WTC11 (cell line): ENCODE data around the gene TRDMT1. TPM values are rescaled to one million over a fixed set of nuclear protein-coding genes. Genes with fewer than 3 reads are reported as not detected.

Experiments used
- ATAC-seq: fragments of 200-7000 bp; cut with Tn5 transposase; 2 replicates; pipeline ENCODE4 v1.10.0; 2021; ENCODE audit warnings: mild to moderate bottlenecking, moderate library complexity
- CTCF ChIA-PET: fragments of 300-600 bp; sonication (Branson Sonifier 250); formaldehyde crosslinking; loops from one replicate; lab custom pipeline; 2021; ENCODE audit warnings: antibody characterized with exemption; lab: Charles Lee
- POLR2A ChIA-PET: fragments of 350-600 bp; sonication (Branson Sonifier 250); formaldehyde crosslinking; loops from one replicate; lab custom pipeline; 2021; ENCODE audit warnings: antibody characterized with exemption; lab: Charles Lee
- DNase-seq: peaks from one replicate; pipeline ENCODE4 v3.0.0; 2021; ENCODE audit warnings: low spot score
- H3K27ac Mint-ChIP-seq: 2 replicates; pipeline ENCODE4 v1.8.0; 2021; ENCODE audit warnings: mixed read lengths
- H3K27me3 Mint-ChIP-seq: 2 replicates; pipeline ENCODE4 v1.8.0; 2021; ENCODE audit warnings: low read depth, mild to moderate bottlenecking, moderate library complexity, mixed read lengths
- H3K36me3 Mint-ChIP-seq: 2 replicates; pipeline ENCODE4 v1.8.0; 2021; ENCODE audit warnings: mixed read lengths
- H3K4me1 Mint-ChIP-seq: 2 replicates; pipeline ENCODE4 v1.8.0; 2022; ENCODE audit warnings: mixed read lengths
- H3K4me3 Mint-ChIP-seq: 2 replicates; pipeline ENCODE4 v1.8.0; 2021; ENCODE audit warnings: mild to moderate bottlenecking, moderate library complexity, mixed read lengths
- H3K9me3 Mint-ChIP-seq: 2 replicates; pipeline ENCODE4 v1.8.0; 2021; ENCODE audit warnings: mixed read lengths
- AR ChIP-seq: fragments of 250-450 bp; sonication (Bioruptor Pico); IDR thresholded peaks from 2 replicates; pipeline ENCODE4 v1.9.0; 2021; ENCODE audit warnings: mild to moderate bottlenecking
- CTCF ChIP-seq: fragments of 200-600 bp; IDR thresholded peaks from 2 replicates; pipeline ENCODE4 v1.8.0; 2022; ENCODE audit warnings: antibody characterized with exemption
- E2F5 ChIP-seq: sonication (generic); formaldehyde crosslinking; IDR thresholded peaks from 2 replicates; pipeline ENCODE4 v1.8.1; 2022; ENCODE audit warnings: mild to moderate bottlenecking, moderate library complexity, missing genetic modification reagents
- EMX1 ChIP-seq: fragments of 250-450 bp; sonication (Bioruptor Pico); IDR thresholded peaks from 2 replicates; pipeline ENCODE4 v1.8.0; 2021; ENCODE audit warnings: mild to moderate bottlenecking
- ESRRA ChIP-seq: sonication (generic); formaldehyde crosslinking; IDR thresholded peaks from 2 replicates; pipeline ENCODE4 v1.8.1; 2022; ENCODE audit warnings: mild to moderate bottlenecking, missing genetic modification reagents, borderline replicate concordance
- GABPB1 ChIP-seq: sonication (generic); formaldehyde crosslinking; IDR thresholded peaks from 2 replicates; pipeline ENCODE4 v1.8.1; 2023; ENCODE audit warnings: mild to moderate bottlenecking, missing genetic modification reagents
- HMGA2 ChIP-seq: fragments of 250-450 bp; sonication (Bioruptor Pico); IDR thresholded peaks from 2 replicates; pipeline ENCODE4 v1.4.0; 2021; ENCODE audit warnings: mild to moderate bottlenecking, moderate library complexity
- JUN ChIP-seq: sonication (generic); formaldehyde crosslinking; IDR thresholded peaks from 2 replicates; pipeline ENCODE4 v1.8.0; 2023; ENCODE audit warnings: mild to moderate bottlenecking, missing genetic modification reagents
- NR2C2 ChIP-seq: sonication (generic); formaldehyde crosslinking; IDR thresholded peaks from 2 replicates; pipeline ENCODE4 v1.8.0; 2022; ENCODE audit warnings: mild to moderate bottlenecking, missing genetic modification reagents
- NR3C1 ChIP-seq: sonication (generic); formaldehyde crosslinking; conservative IDR thresholded peaks from 2 replicates; pipeline ENCODE4 v1.8.1; 2023; ENCODE audit warnings: low read depth, mild to moderate bottlenecking, missing genetic modification reagents
- OVOL2 ChIP-seq: fragments of 250-450 bp; sonication (Bioruptor Pico); IDR thresholded peaks from 2 replicates; pipeline ENCODE4 v1.9.0; 2021; ENCODE audit warnings: mild to moderate bottlenecking, borderline replicate concordance
- PRRX2 ChIP-seq: fragments of 250-450 bp; sonication (Bioruptor Pico); IDR thresholded peaks from 2 replicates; pipeline ENCODE4 v1.8.0; 2021; ENCODE audit warnings: mild to moderate bottlenecking
- TCF7 ChIP-seq: sonication (generic); formaldehyde crosslinking; IDR thresholded peaks from 2 replicates; pipeline ENCODE4 v1.8.0; 2022; ENCODE audit warnings: mild to moderate bottlenecking, low read depth, missing genetic modification reagents, moderate library complexity
- ZBTB43 ChIP-seq: sonication (generic); formaldehyde crosslinking; IDR thresholded peaks from 2 replicates; pipeline ENCODE4 v1.8.1; 2023; ENCODE audit warnings: mild to moderate bottlenecking, missing genetic modification reagents
- ZNF423 ChIP-seq: fragments of 250-450 bp; sonication (Bioruptor Pico); IDR thresholded peaks from 2 replicates; pipeline ENCODE4 v2.1.2; 2022; ENCODE audit warnings: mild to moderate bottlenecking, moderate library complexity
- total RNA-seq: library from RNA; stranded (reverse); gene quantifications from 3 replicates; pipeline ENCODE4 v1.2.3, GENCODE V29; 2021
- TF ChIP-seq, protein P1 (sequence below): sonication (generic); formaldehyde crosslinking; IDR thresholded peaks from 2 replicates; pipeline ENCODE4 v1.8.0; 2022; ENCODE audit warnings: missing genetic modification reagents
- TF ChIP-seq, protein P2 (sequence below): sonication (generic); formaldehyde crosslinking; IDR thresholded peaks from 2 replicates; pipeline ENCODE4 v1.8.1; 2022; ENCODE audit warnings: low read depth, mild to moderate bottlenecking, moderate library complexity, missing genetic modification reagents, borderline replicate concordance
- TF ChIP-seq, protein P3 (sequence below): sonication (generic); formaldehyde crosslinking; IDR thresholded peaks from 2 replicates; pipeline ENCODE4 v1.8.1; 2022; ENCODE audit warnings: low read depth, missing genetic modification reagents, borderline replicate concordance

Gene TRDMT1
- total RNA-seq, 1 experiment from 2014 or later = 11.7 TPM

DNA sequence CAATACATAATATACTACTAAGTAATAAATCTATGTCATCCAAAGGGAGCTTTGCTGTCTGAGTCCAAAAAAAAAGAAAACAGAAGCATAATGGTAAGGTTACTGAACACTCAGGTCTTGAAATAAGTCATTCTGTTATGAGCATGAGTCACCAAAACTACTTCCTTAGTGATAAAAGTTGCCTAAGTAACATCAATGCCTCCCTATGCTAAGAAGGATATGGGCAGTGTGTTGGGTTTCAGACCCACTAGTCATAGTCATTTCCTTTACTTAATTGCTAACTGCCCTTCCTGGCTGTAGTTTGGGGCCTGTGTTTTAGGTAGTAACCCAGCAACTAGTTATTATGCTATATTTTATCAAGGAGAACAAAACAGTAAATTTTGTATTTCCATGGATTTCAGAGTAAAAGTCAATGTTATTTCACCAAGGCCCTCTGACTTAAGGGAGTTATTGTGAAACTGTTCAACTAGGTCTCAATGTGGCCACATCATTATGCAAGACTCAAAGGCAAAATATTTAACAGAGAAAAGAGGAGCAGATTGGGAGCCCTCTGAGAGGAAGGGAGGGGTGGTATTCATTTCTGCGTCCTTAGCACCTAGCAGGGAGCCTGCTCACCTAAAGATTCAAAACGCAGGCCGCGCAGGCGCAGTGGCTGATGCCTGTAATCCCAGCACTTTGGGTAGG lies 14.9 kb upstream of the TRDMT1 start:
- H3K9me3 Mint-ChIP-seq = no peaks in the 10 kb centered on the region
- POLR2A ChIA-PET = no interaction called here
- ATAC-seq (peak; percentile 38; the same call in 1 of the 2 replicates), DNase-seq (no peak)
- TF ChIP-seq PRRX2 (CRISPR knock-in tag) (no peak), EMX1 (CRISPR knock-in tag) (no peak), OVOL2 (CRISPR knock-in tag) (no peak), HMGA2 (CRISPR knock-in tag) (no peak), CTCF (no peak), TCF7 (CRISPR knock-in tag) (no peak), E2F5 (CRISPR knock-in tag) (no peak), ESRRA (CRISPR knock-in tag) (no peak)
- TF ChIP-seq, protein P1, sequence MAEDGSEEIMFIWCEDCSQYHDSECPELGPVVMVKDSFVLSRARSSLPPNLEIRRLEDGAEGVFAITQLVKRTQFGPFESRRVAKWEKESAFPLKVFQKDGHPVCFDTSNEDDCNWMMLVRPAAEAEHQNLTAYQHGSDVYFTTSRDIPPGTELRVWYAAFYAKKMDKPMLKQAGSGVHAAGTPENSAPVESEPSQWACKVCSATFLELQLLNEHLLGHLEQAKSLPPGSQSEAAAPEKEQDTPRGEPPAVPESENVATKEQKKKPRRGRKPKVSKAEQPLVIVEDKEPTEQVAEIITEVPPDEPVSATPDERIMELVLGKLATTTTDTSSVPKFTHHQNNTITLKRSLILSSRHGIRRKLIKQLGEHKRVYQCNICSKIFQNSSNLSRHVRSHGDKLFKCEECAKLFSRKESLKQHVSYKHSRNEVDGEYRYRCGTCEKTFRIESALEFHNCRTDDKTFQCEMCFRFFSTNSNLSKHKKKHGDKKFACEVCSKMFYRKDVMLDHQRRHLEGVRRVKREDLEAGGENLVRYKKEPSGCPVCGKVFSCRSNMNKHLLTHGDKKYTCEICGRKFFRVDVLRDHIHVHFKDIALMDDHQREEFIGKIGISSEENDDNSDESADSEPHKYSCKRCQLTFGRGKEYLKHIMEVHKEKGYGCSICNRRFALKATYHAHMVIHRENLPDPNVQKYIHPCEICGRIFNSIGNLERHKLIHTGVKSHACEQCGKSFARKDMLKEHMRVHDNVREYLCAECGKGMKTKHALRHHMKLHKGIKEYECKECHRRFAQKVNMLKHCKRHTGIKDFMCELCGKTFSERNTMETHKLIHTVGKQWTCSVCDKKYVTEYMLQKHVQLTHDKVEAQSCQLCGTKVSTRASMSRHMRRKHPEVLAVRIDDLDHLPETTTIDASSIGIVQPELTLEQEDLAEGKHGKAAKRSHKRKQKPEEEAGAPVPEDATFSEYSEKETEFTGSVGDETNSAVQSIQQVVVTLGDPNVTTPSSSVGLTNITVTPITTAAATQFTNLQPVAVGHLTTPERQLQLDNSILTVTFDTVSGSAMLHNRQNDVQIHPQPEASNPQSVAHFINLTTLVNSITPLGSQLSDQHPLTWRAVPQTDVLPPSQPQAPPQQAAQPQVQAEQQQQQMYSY (CRISPR knock-in tag) = no peak
- CTCF ChIA-PET = interaction anchor here (0.6 to 1.4 kb wide), 2 partner anchors 11 to 14 kb away, joined by 3 read pairs; no protein-coding TSS in a partner anchor
- peaks cover 29% of the 10 kb centered on the region for H3K4me1 Mint-ChIP-seq
- no peak overlapping the region for H3K4me3 Mint-ChIP-seq
- H3K27me3 Mint-ChIP-seq = no peaks in the 10 kb centered on the region
- no peaks in the 10 kb centered on the region for H3K36me3 Mint-ChIP-seq
- H3K27ac Mint-ChIP-seq = peak overlapping the region; percentile 29; the same call in 1 of the 2 replicates

GRCh38 chr10:17215782-17216122 lies 14.3 kb upstream of the TRDMT1 start:
- H3K27ac Mint-ChIP-seq = no peak overlapping the region
- DNase-seq (no peak), ATAC-seq (no peak)
- ChIA-PET CTCF (interaction anchor here (0.9 to 1.4 kb wide), 2 partner anchors 15 kb away, joined by 3 read pairs; no protein-coding TSS in a partner anchor), POLR2A (no interaction called here)
- H3K36me3 Mint-ChIP-seq = no peaks in the 10 kb centered on the region
- H3K9me3 Mint-ChIP-seq = no peaks in the 10 kb centered on the region
- TF ChIP-seq JUN (CRISPR knock-in tag) (no peak), CTCF (no peak), GABPB1 (CRISPR knock-in tag) (no peak), ZBTB43 (CRISPR knock-in tag) (no peak), AR (no peak), NR2C2 (CRISPR knock-in tag) (no peak), ZNF423 (CRISPR knock-in tag) (no peak), NR3C1 (CRISPR knock-in tag) (no peak)
- TF ChIP-seq, protein P2, sequence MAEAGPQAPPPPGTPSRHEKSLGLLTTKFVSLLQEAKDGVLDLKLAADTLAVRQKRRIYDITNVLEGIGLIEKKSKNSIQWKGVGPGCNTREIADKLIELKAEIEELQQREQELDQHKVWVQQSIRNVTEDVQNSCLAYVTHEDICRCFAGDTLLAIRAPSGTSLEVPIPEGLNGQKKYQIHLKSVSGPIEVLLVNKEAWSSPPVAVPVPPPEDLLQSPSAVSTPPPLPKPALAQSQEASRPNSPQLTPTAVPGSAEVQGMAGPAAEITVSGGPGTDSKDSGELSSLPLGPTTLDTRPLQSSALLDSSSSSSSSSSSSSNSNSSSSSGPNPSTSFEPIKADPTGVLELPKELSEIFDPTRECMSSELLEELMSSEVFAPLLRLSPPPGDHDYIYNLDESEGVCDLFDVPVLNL (CRISPR knock-in tag) = no peak
- TF ChIP-seq, protein P3, sequence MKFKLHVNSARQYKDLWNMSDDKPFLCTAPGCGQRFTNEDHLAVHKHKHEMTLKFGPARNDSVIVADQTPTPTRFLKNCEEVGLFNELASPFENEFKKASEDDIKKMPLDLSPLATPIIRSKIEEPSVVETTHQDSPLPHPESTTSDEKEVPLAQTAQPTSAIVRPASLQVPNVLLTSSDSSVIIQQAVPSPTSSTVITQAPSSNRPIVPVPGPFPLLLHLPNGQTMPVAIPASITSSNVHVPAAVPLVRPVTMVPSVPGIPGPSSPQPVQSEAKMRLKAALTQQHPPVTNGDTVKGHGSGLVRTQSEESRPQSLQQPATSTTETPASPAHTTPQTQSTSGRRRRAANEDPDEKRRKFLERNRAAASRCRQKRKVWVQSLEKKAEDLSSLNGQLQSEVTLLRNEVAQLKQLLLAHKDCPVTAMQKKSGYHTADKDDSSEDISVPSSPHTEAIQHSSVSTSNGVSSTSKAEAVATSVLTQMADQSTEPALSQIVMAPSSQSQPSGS (CRISPR knock-in tag) = no peak
- peaks cover 30% of the 10 kb centered on the region for H3K4me1 Mint-ChIP-seq
- no peak overlapping the region for H3K4me3 Mint-ChIP-seq
- H3K27me3 Mint-ChIP-seq = no peaks in the 10 kb centered on the region
